Measurements from ENCODE around the gene SKIC8. TPM values are rescaled to one million over a fixed set of nuclear protein-coding genes. Genes with fewer than 3 reads are reported as not detected.

Gene SKIC8
- total and polyA plus RNA-seq, 2 experiments from 2014 or later = 61.5 to 113 TPM

- Histone ChIP-seq H3K36me3 (no peaks in the 10 kb centered on the region), H3K27ac (no peak overlapping the region), H3K9me3 (ENCODE audit: low read depth) (no peaks in the 10 kb centered on the region), H3K27me3 (peaks cover 55% of the 10 kb centered on the region), H3K4me1 (ENCODE audit: low read depth) (peaks cover 11% of the 10 kb centered on the region), H3K4me3 (no peak overlapping the region)
- TF ChIP-seq CTCF (IDR thresholded peaks at IDR 0.05; ENCODE audit: low read depth, low read length) = no peak
- DNase-seq (ENCODE audit: low read depth in 1 of 2, low spot score in 1 of 2) = no peak
Measured at GRCh38 chr15:78342021-78342420, 42.6 kb upstream of the SKIC8 start.

- H3K4me3 ChIP-seq = peak overlapping the region; percentile 11
- TF ChIP-seq CTCF (IDR thresholded peaks at IDR 0.05; ENCODE audit: low read depth, low read length) = no peak
- DNase-seq (ENCODE audit: low read depth in 1 of 2, low spot score in 1 of 2) = peak in 1 of 2 donors; percentile 43
- no peak overlapping the region for H3K27ac ChIP-seq
- H3K36me3 ChIP-seq = no peaks in the 10 kb centered on the region
- H3K9me3 ChIP-seq (ENCODE audit: low read depth) = no peaks in the 10 kb centered on the region
- H3K4me1 ChIP-seq (ENCODE audit: low read depth) = peaks cover 7% of the 10 kb centered on the region
- peaks cover 58% of the 10 kb centered on the region for H3K27me3 ChIP-seq
Measured at GRCh38 chr15:78341057-78341987, 41.9 kb upstream of the SKIC8 start.

- no peaks in the 10 kb centered on the region for H3K36me3 ChIP-seq
- TF ChIP-seq CTCF (IDR thresholded peaks at IDR 0.05; ENCODE audit: low read depth, low read length) = no peak
- H3K27me3 ChIP-seq = peaks cover 61% of the 10 kb centered on the region
- DNase-seq (ENCODE audit: low read depth in 1 of 2, low spot score in 1 of 2) = peak in 1 of 2 donors; percentile 59
- H3K9me3 ChIP-seq (ENCODE audit: low read depth) = no peaks in the 10 kb centered on the region
- peak within 1 kb of the TSS; percentile 31 for H3K4me3 ChIP-seq
- peaks cover 7% of the 10 kb centered on the region for H3K4me1 ChIP-seq (ENCODE audit: low read depth)
- no peak within 1 kb of the TSS for H3K27ac ChIP-seq
Measured at GRCh38 chr15:78340231-78341056, 41.0 kb upstream of the SKIC8 start, which contains the start of gene CRABP1. CRABP1 (plus strand) TSS chr15:78340353; CDS start chr15:78340429, 76 bp downstream.

- H3K27ac ChIP-seq = no peak overlapping the region
- peaks cover 61% of the 10 kb centered on the region for H3K27me3 ChIP-seq
- TF ChIP-seq CTCF (IDR thresholded peaks at IDR 0.05; ENCODE audit: low read depth, low read length) = no peak
- no peaks in the 10 kb centered on the region for H3K9me3 ChIP-seq (ENCODE audit: low read depth)
- H3K4me3 ChIP-seq = no peak overlapping the region
- peaks cover 7% of the 10 kb centered on the region for H3K4me1 ChIP-seq (ENCODE audit: low read depth)
- no peak for DNase-seq (ENCODE audit: low read depth in 1 of 2, low spot score in 1 of 2)
- no peaks in the 10 kb centered on the region for H3K36me3 ChIP-seq
Measured at GRCh38 chr15:78339559-78339958, 40.1 kb upstream of the SKIC8 start.

GRCh38 chr15:78338781-78339180, 39.4 kb upstream of the SKIC8 start:
- Histone ChIP-seq H3K4me1 (ENCODE audit: low read depth) (peaks cover 4% of the 10 kb centered on the region), H3K4me3 (no peak overlapping the region), H3K27ac (no peak overlapping the region), H3K27me3 (peaks cover 61% of the 10 kb centered on the region), H3K36me3 (no peaks in the 10 kb centered on the region), H3K9me3 (ENCODE audit: low read depth) (no peaks in the 10 kb centered on the region)
- no peak for DNase-seq (ENCODE audit: low read depth in 1 of 2, low spot score in 1 of 2)
- no peak for TF ChIP-seq CTCF (IDR thresholded peaks at IDR 0.05; ENCODE audit: low read depth, low read length)
